Spinal cord (tissue), 10 donors: ENCODE results near the gene KCNH1. TPM values are rescaled to one million over a fixed set of nuclear protein-coding genes. Genes with fewer than 3 reads are reported as not detected.

Experiments used
- DNase-seq, 6 donors: peaks; one replicate each; pipeline versions ENCODE4 v3.0.0 to v3.0.0-alpha.2; 2013 to 2015; ENCODE audit warnings: low spot score in 6 of 6, low read depth in 4 of 6
- H3K27ac ChIP-seq: one replicate; pipeline ENCODE4 v1.5.1; 2013; ENCODE audit warnings: low read depth, low read length, control low read depth
- H3K27me3 ChIP-seq: one replicate; pipeline ENCODE4 v1.6.1; 2013; ENCODE audit warnings: low read length; ENCODE audit not compliant: control insufficient read depth, insufficient read depth
- H3K36me3 ChIP-seq: one replicate; pipeline ENCODE4 v1.6.1; 2013; ENCODE audit warnings: low read length; ENCODE audit not compliant: control insufficient read depth, insufficient read depth
- H3K4me1 ChIP-seq: one replicate; pipeline ENCODE4 v1.6.1; 2013; ENCODE audit warnings: low read length; ENCODE audit not compliant: control insufficient read depth, insufficient read depth
- H3K4me3 ChIP-seq: one replicate; pipeline ENCODE4 v1.5.1; 2013; ENCODE audit warnings: low read depth, low read length, control low read depth
- H3K9me3 ChIP-seq: one replicate; pipeline ENCODE4 v1.6.1; 2013; ENCODE audit warnings: low read length; ENCODE audit not compliant: control insufficient read depth, insufficient read depth
- WGBS: methylation state at CpG from one replicate; pipeline ENCODE4 v1.1.5; 2013; ENCODE audit warnings: missing lambda C conversion rate; ENCODE audit not compliant: insufficient coverage; 5-methylcytosine and 5-hydroxymethylcytosine counted together
- polyA plus RNA-seq, 2 donors: library from polyadenylated mRNA; unstranded; fragments of 120-200 nt; gene quantifications; one replicate each; pipeline ENCODE4 v1.2.1, GENCODE V29; 2013; ENCODE audit not compliant: insufficient read length in 2 of 2
- total RNA-seq, 2 donors: library from RNA; depleted of rRNA in 1 of 2; stranded (reverse); fragments of 120-200 nt in 1 of 2; fragments of >200 nt in 1 of 2; gene quantifications; one replicate each; pipeline versions ENCODE4 v1.2.3 to v1.2.4, GENCODE V29; 2013 to 2014
- donor health status: healthy.

Gene KCNH1
- total and polyA plus RNA-seq, 4 donors: 2.6 to 8.6 (median 3.8) TPM

DNA sequence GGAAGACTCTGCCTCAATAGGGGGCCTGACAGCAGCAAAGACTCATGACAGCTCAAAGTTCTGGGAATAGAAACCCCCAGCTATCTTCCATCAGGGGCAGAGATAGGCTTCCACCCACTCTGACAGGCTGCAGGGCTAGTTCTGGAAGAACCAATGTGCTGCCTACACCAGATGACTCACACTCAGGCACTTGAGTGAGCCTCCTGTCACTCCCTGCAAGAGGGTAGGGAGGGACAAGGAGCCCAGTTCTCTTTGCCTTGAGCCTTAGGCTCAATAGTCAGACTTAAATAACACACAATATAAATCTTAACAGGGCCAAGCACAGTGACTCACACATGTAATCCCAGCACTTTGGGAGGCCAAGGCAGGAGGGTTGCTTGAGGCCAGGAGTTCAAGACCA lies 418.9 kb downstream of the KCNH1 start:
- no peak for DNase-seq
- H3K9me3 ChIP-seq: no peaks in the 10 kb centered on the region
- no peaks in the 10 kb centered on the region for H3K4me1 ChIP-seq
- no peak overlapping the region for H3K27ac ChIP-seq
- H3K4me3 ChIP-seq: no peak overlapping the region
- H3K27me3 ChIP-seq: no peaks in the 10 kb centered on the region
- no peaks in the 10 kb centered on the region for H3K36me3 ChIP-seq

DNA sequence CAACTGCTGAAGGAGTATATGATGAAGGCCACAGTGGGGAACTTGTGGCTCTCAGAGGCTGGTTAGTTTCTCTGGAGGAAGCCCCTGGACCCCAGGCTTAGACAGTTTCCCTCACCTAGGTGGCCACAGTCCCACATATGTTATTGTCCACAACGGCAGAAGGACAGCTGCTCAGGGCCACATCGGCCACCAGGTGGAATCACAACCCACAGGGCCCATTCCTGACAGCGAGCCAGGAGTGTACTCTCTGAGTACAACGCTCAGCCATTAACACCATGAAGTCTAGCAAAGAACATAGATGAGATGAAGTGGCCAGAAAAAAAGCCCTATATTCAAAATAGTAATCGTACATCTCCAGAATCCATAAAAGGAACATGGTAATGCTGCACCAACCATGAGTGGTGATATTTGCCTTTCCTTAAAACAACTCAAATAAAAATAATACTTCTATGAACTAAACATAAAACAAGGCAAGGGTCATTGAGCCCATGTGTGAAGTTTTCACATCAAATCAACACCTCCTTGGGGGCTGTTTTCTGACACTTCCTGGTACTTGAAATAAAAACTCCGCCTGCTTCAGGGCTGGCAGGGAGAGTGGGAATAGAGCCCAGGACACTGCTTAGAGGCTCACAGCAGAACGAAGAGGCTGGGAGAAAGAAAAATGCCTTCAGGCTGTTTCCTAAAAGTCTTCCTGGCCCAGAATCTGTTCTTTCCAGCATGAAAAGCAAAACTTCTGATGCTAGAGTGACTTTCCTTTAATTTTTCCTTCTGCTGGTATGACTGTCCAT lies 421.9 kb downstream of the KCNH1 start:
- Histone ChIP-seq H3K9me3 (no peaks in the 10 kb centered on the region), H3K27ac (no peak overlapping the region), H3K4me1 (peaks cover 6% of the 10 kb centered on the region), H3K4me3 (no peak overlapping the region), H3K36me3 (no peaks in the 10 kb centered on the region), H3K27me3 (no peaks in the 10 kb centered on the region)
- peak in 1 of 6 donors; percentile 51 for DNase-seq
- WGBS: 72% methylated on average over 5 of the region's 7 CpGs

DNA sequence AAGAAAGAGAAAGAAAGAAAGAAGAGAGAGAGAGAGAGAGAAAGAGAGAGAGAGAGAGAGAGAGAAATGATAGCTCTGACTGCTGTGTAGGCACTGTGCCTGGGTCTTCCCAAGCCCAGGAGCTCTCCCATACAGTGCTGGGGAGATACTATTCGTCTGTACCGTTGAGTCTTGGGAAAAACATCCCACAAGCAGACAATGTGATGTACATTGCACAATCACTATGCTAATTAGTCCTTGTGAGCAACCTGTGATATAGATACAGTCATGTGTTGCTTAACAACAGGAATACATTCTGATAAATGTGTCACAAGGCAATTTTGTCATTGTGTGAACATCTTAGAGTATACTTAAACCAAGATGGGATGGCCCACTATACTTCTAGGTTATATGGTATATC lies 424.2 kb downstream of the KCNH1 start:
- H3K4me1 ChIP-seq: peaks cover 7% of the 10 kb centered on the region
- H3K36me3 ChIP-seq: no peaks in the 10 kb centered on the region
- no peaks in the 10 kb centered on the region for H3K27me3 ChIP-seq
- H3K4me3 ChIP-seq: no peak overlapping the region
- DNase-seq: no peak
- WGBS: no CpG with 5 or more reads among the region's 2 CpGs
- no peak overlapping the region for H3K27ac ChIP-seq
- no peaks in the 10 kb centered on the region for H3K9me3 ChIP-seq

DNA sequence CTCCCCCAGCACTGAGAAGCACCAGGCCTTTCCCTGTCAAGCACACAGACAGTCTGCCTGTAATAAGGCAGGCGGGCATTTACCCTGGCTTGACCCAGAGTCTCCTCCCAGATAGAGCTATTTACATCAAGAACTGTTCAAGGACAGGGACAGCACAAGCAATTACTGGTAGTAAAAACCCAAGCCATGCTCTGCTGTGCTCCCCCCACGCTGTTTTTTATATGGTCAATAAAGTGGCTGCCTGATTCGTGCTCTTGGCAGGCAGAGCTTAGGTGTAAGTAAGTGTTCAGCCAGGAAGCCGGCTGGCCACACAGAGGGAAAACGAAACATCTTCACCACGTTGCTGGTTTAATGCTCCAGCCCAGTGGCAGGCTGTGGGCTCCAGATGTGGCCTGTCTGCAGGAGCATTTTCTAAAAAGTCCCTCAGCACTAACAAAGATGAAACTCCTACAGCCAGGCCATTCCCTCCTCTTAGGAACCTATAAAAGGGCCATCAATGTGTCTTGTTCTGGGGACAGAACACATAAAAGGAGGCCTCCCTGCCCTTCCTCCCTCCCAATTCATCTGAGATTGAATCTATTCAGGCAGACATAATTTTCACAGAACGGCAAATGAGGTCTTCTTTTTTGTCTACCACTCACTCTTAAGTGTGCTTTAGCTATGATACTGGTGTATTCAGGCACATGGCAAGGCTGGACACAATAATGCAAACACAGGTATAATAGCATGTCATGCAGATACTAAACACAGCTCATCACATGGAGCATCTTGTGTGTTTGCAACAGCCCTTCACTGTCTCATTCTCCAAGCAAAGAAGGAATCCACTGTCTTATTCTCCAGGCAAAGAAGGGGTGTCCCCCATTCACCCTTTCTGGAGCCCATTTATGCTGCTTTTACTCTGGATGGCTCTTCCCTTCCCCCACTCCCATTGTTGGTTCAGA lies 426.4 kb downstream of the KCNH1 start:
- Histone ChIP-seq H3K36me3 (no peaks in the 10 kb centered on the region), H3K27ac (no peak overlapping the region), H3K4me3 (no peak overlapping the region), H3K27me3 (no peaks in the 10 kb centered on the region), H3K9me3 (no peaks in the 10 kb centered on the region), H3K4me1 (peaks cover 7% of the 10 kb centered on the region)
- 33% methylated on average over 6 of the region's 7 CpGs for WGBS
- DNase-seq: peak in 1 of 6 donors; percentile 59

DNA sequence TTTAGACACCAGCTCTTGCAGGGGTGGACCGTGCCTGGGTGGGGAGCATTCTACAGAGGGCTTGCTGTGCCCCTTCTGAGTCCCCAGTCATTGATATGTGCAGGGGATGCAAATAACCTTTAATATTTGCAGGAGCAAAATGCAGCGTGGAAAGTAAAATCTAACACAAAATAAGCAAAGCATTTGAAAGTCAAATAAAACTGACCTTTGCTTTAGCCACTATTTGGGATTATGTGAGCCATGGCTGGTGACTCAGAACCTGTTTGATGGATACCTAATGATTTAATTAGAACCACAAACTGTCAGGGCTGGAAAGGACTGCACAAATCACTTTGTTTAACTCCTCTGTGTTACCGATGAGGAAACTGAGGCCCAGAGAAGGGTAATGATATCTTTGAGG lies 427.7 kb downstream of the KCNH1 start:
- no peaks in the 10 kb centered on the region for H3K27me3 ChIP-seq
- WGBS: 100% methylated on average over 1 of the region's 3 CpGs
- no peaks in the 10 kb centered on the region for H3K9me3 ChIP-seq
- DNase-seq: no peak
- no peak overlapping the region for H3K27ac ChIP-seq
- peaks cover 7% of the 10 kb centered on the region for H3K4me1 ChIP-seq
- no peak overlapping the region for H3K4me3 ChIP-seq
- H3K36me3 ChIP-seq: no peaks in the 10 kb centered on the region

DNA sequence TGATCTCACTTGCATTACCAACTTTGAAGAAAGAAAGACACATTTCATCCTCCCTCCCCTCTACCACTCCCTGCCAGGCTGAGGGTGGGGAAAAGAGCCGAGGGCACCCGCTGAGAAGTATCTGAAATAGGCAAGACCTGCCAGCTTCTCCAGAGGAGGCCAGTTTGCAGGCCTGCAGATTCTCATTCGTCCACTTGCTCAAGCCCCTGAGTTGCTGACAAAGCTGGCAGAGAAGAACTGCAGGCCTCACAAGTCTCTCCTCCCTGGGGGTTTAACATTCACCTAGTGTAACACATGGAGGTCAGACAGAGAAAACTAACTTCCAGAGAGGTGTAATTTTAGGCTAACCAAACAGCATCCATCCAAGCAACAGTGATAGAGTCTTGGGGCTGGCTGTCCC lies 428.9 kb downstream of the KCNH1 start:
- Histone ChIP-seq H3K4me1 (peaks cover 7% of the 10 kb centered on the region), H3K27me3 (no peaks in the 10 kb centered on the region), H3K4me3 (no peak overlapping the region), H3K27ac (no peak overlapping the region), H3K9me3 (no peaks in the 10 kb centered on the region), H3K36me3 (no peaks in the 10 kb centered on the region)
- DNase-seq: no peak
- 76% methylated on average over 2 of the region's 3 CpGs for WGBS

DNA sequence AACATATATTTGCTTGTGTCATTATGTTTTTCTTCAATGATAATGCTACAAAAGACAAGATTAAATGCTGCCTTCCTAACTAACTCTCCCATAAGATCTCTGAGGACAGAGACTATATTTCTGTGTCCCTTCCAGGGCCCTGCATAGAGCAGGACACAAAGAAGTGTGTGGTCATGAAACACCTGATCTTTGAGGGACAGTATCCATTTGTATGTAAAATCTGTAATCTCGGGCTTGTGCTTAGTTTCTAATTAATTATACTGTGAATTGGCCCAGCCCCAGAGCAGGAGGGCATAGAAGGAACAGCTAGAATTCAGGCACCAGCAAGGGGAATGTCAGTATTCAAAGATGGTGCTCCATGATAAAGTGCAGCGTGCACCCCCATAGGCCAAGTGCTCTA lies 430.4 kb downstream of the KCNH1 start:
- WGBS: 63% methylated on average over 2 of the region's 2 CpGs

DNA sequence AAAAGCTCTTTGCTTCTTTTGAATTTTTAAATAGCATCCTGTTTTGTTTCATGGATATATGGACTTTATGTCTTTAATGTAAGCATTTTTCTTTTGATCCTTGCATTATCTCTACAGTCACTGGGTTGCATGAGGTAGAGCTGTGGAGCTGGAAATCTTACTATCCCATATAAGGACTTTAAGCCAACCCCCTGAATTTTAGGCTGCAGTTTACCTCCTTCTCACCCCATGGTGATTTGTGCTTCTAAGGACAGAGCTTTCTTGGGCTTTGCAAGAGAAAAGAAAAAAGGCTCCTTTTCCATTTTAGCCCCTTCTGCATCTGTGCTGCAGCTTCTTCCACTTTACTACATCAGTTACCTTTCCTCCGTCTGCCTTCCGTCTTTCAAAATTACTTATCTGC lies 431.4 kb downstream of the KCNH1 start:
- Histone ChIP-seq H3K4me3 (no peak overlapping the region), H3K4me1 (peaks cover 7% of the 10 kb centered on the region), H3K27me3 (no peaks in the 10 kb centered on the region), H3K27ac (no peak overlapping the region), H3K9me3 (no peaks in the 10 kb centered on the region), H3K36me3 (no peaks in the 10 kb centered on the region)
- no CpG with 5 or more reads among the region's 2 CpGs for WGBS
- DNase-seq: no peak

More for the DNA sequence above, 430.4 kb downstream of the KCNH1 start:
- Histone ChIP-seq H3K4me3 (no peak overlapping the region), H3K36me3 (no peaks in the 10 kb centered on the region), H3K27ac (no peak overlapping the region), H3K27me3 (no peaks in the 10 kb centered on the region), H3K4me1 (peaks cover 7% of the 10 kb centered on the region), H3K9me3 (no peaks in the 10 kb centered on the region)
- no peak for DNase-seq

DNA sequence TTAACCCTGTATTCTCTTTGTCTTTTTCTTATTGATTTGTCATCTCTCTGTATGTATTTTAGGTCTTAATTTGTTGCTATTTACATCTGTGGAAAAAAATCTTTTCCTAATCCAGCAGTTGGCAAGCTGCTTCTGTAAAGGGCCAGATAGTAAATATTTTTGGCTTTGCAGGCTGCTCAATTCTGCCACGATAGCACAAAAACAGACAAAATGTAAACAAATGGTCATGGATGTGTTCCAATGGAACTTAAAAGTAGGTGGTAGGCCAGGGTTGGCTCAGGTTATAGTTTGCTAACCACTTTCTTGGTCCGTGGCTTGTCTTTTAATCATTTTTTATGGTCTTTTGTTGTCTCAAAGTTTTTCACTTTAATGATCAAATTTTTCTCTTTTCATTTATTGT lies 433.4 kb downstream of the KCNH1 start:
- Histone ChIP-seq H3K4me3 (no peak overlapping the region), H3K9me3 (no peaks in the 10 kb centered on the region), H3K4me1 (peaks cover 14% of the 10 kb centered on the region), H3K27me3 (no peaks in the 10 kb centered on the region), H3K36me3 (no peaks in the 10 kb centered on the region), H3K27ac (no peak overlapping the region)
- DNase-seq: no peak
- 60% methylated on average over 1 of the region's 2 CpGs for WGBS
